ENCODE measurements around the gene GATAD2A. TPM values are rescaled to one million over a fixed set of nuclear protein-coding genes. Genes with fewer than 3 reads are reported as not detected.

GATAD2A gene
- total RNA-seq, 1 donor: 44.5 TPM

DNA sequence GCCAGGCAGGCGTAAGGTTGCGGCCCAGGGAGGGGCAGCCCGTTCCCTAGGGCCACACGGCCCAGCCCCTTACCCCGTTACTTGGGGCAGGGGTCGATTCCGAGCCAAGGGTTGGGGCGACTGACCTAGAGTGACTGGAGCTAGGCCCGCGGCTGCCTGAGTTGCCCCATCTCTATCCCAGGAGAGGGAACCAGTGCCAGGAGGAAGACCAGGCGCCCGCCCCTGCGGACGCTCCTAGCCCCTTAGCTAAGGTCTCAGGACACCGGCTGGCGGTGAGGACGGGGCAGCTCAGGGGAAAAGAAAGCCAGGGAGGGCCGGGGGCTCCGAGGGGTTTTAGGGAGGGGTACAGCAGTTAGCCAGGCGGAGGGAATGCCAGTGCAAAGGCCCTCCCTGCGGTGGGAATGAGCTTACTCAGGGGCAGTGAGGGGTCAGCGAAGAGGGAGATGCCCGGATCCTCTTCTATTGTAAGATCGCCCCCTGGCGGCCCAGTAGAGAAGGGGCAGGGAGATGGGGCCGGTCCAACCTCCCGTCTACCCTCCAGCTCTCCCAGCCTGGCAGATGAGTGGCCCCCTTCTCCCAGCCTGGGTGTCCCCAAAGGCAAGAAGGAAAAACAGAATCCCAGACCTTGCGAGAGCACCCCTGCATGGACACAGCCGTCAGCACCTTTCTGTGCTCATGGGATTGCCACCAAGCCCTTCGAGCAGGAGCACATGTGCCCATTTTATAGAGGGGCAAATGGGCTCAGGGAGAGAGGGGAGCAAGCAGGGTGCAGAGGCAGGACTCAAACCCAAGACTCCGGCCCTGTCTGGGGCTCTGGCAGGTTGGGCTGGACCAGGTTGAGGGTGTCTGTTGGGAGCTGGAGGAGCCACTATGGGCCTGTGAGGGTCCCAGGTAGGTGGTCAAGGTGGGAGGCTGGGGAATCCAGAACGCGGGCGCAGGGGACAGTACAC lies 148.9 kb downstream of the GATAD2A start:
- TF ChIP-seq CTCF (IDR thresholded peaks at IDR 0.05; ENCODE audit: insufficient read depth, low read depth, low read length): peak; percentile 74
- H3K4me3 ChIP-seq (ENCODE audit: low read depth, low read length): no peak overlapping the region
- DNase-seq (ENCODE audit: low read depth): peak; percentile 30

DNA sequence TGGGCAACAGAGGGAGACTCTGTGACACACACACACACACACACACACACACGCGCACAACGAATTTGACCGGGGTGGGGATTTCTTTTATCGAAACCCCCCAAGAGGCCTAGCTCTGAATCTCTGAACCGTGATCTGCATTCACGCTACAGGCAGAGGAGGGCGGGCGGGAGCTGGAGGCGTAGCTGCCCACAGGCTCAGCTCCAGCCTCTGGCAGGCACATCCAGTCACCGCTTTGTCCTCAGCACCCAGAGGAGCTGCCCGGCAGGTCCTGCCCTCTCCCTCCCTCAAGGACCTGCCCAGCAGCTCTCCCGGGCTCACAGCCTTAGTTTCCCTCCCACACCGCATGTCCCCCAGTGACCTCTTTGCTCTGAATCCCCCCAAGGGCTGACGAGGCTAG lies 152.6 kb downstream of the GATAD2A start:
- TF ChIP-seq CTCF (IDR thresholded peaks at IDR 0.05; ENCODE audit: insufficient read depth, low read depth, low read length): no peak
- H3K4me3 ChIP-seq (ENCODE audit: low read depth, low read length): no peak overlapping the region
- DNase-seq (ENCODE audit: low read depth): no peak

Small RNA genes within 50 kb of the gene (small RNA-seq; reads per million reads assigned to genes)
- gene MIR640: not detected

Other genes starting within 250 kb of the GATAD2A start
- gene MEF2B, start 235.4 kb upstream of the GATAD2A start, total RNA-seq: 0.32 TPM in 1 of 2 replicates, not detected in the other
- 13.4 and 19.0 TPM in 2 replicates for gene BORCS8, start 213.5 kb upstream of the GATAD2A start, total RNA-seq
- 57.9 and 83.4 TPM in 2 replicates for gene RFXANK, start 213.4 kb upstream of the GATAD2A start, total RNA-seq
- gene NR2C2AP, start 202.3 kb upstream of the GATAD2A start, total RNA-seq: 7.1 and 7.8 TPM in 2 replicates
- gene NCAN, start 193.7 kb upstream of the GATAD2A start, total RNA-seq: under 0.01 TPM in 1 of 2 replicates, not detected in the other
- 0.86 and 1.3 TPM in 2 replicates for gene TM6SF2, start 132.4 kb upstream of the GATAD2A start, total RNA-seq
- 22.5 and 27.4 TPM in 2 replicates for gene SUGP1, start 85.2 kb upstream of the GATAD2A start, total RNA-seq
- gene MAU2, start 84.8 kb upstream of the GATAD2A start, total RNA-seq: 30.6 and 32.4 TPM in 2 replicates
- 1.3 and 2.3 TPM in 2 replicates for gene TSSK6, start 109.9 kb downstream of the GATAD2A start, total RNA-seq
- gene NDUFA13, start 110.5 kb downstream of the GATAD2A start, total RNA-seq: 199 and 205 TPM in 2 replicates
- 0.43 and 0.64 TPM in 2 replicates for gene YJEFN3, start 123.2 kb downstream of the GATAD2A start, total RNA-seq
- gene CILP2, start 132.6 kb downstream of the GATAD2A start, total RNA-seq: under 0.01 and 0.43 TPM in 2 replicates
- gene PBX4, start 213.0 kb downstream of the GATAD2A start, total RNA-seq: 0.64 and 1.7 TPM in 2 replicates
- gene LPAR2, start 222.5 kb downstream of the GATAD2A start, total RNA-seq: 0.86 and 0.97 TPM in 2 replicates
- gene GMIP, start 238.0 kb downstream of the GATAD2A start, total RNA-seq: 5.6 and 6.8 TPM in 2 replicates

Data from fibroblast of villous mesenchyme (primary cell).